Measurements from ENCODE around the gene ABLIM2. TPM values are rescaled to one million over a fixed set of nuclear protein-coding genes. Genes with fewer than 3 reads are reported as not detected.
A peak's percentile ranks its signal among the peaks of the same experiment; 100 is the strongest.

ABLIM2 gene
- total and polyA plus RNA-seq, 2 donors (not counting 1 experiment from before 2014, with no cell fraction given): 3.3 to 79.0 TPM

DNA sequence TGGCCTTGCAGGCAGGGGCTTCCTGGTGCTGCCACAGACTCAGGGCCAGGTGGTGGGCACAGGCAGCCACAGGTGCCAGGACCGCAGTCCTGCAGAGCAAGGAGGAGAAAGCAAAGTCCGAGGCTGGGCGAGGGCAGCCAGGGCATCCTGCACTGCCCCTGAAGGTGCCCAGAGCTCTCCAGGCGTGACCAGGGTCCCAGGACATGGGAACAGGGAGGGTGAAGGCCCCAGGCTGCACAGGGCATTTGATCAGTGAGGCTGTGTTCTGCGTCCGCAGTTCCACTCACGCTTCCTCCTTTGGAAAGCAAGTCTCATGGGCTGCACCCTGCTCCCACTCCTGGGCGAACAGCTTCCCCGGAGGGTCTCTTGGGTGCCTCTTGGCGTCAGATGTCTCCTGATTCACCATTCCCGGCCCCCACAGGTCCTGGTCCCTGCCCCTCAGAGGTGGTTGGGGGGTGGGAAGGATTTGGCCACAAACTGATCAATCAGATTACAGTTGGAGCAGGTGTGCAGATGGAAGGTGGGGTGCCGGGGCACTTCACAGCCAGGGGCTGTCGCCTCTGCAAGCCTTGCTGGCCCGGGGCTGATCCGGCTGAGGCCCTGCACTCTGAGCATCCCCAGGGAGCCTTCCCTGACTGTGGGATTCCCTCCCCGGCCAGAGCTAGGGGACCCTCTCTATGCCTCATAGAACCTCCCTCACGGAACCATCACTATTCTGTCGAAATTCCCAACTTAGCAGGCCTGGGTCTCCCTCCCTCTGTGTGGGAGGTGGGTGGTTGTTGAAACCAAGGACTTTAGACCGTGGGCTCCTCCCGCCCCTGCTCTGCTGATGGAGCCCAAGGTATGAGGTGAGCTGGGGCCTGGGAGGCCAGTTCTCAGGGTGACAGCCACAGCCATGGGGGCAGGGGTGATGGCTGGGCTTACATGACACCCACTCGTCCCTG lies 43.8 kb upstream of the ABLIM2 start:
- Histone ChIP-seq H3K79me2 (ENCODE audit: control insufficient read depth, insufficient read depth, low read length) (peaks cover 77% of the 10 kb centered on the region), H3K4me2 (replicated peaks; ENCODE audit: low read depth, low read length, poor library complexity, severe bottlenecking) (peak overlapping the region; percentile 95)

More for the DNA sequence above, 43.8 kb upstream of the ABLIM2 start:
- H3K9me3 ChIP-seq (ENCODE audit: control extremely low read depth in 1 of 3, control insufficient read depth in 2 of 3, insufficient read depth in 1 of 3, low read length in 2 of 3): no peaks in the 10 kb centered on the region
- no peaks in the 10 kb centered on the region for H3K9me3 Mint-ChIP-seq (ENCODE audit: insufficient read depth)
- DNase-seq (peak; percentile 54), ATAC-seq (ENCODE audit: low read depth) (no peak)
- peaks cover 62 to 82% of the 10 kb centered on the region in 2 donors for H3K4me1 ChIP-seq (ENCODE audit: control insufficient read depth in 2 of 2, insufficient read depth in 2 of 2, low read length in 2 of 2)
- ChIA-PET CTCF (interaction anchor here (0.7 to 4.4 kb wide), 11 partner anchors 9 to 40 kb away, joined by 3 to 32 read pairs (median 3); no protein-coding TSS in a partner anchor), POLR2A (interaction anchor here (0.6 to 7.7 kb wide), 6 partner anchors 8 to 43 kb away, joined by 4 to 50 read pairs (median 6); no protein-coding TSS in a partner anchor)
- WGBS (ENCODE audit: insufficient coverage): 16% methylated on average over 16 of the region's 21 CpGs
- peak overlapping the region in 4 of 5 experiments; percentile 59 to 96 (median 86) for H3K4me3 ChIP-seq (ENCODE audit: control extremely low read depth in 1 of 5, extremely low read depth in 1 of 5, insufficient read depth in 1 of 5, low read depth in 2 of 5, low read length in 4 of 5)
- peaks cover 82% of the 10 kb centered on the region for H3K4me1 Mint-ChIP-seq
- no peaks in the 10 kb centered on the region for H3K27me3 ChIP-seq (replicated peaks in 1 of 4; ENCODE audit: control extremely low read depth in 1 of 4, control insufficient read depth in 3 of 4, insufficient read depth in 4 of 4, low read length in 3 of 4)
- H3K36me3 ChIP-seq (replicated peaks in 1 of 2; ENCODE audit: control extremely low read depth in 1 of 2, control insufficient read depth in 1 of 2, extremely low read depth in 1 of 2, insufficient read depth in 2 of 2, low read length in 1 of 2): peaks cover 0 to 17% of the 10 kb centered on the region in 2 experiments
- peaks cover 58% of the 10 kb centered on the region for H4K20me1 ChIP-seq (ENCODE audit: control insufficient read depth, insufficient read depth, low read length, poor library complexity, severe bottlenecking)
- H3K4me3 Mint-ChIP-seq: peak overlapping the region; percentile 100
- no peaks in the 10 kb centered on the region for H3K27me3 Mint-ChIP-seq
- peak overlapping the region; percentile 78 to 80 for H3K27ac ChIP-seq (ENCODE audit: low read length in 2 of 2)
- H2AFZ ChIP-seq (ENCODE audit: insufficient read depth, low read depth, low read length, poor library complexity, severe bottlenecking): peak overlapping the region; percentile 7
- intact Hi-C loops (cut with micrococcal nuclease): no loop called here
- H3K27ac Mint-ChIP-seq: peak overlapping the region; percentile 100
- H3K9ac ChIP-seq (ENCODE audit: low read length): peak overlapping the region; percentile 85
- no peak for TF ChIP-seq EZH2 (IDR thresholded peaks at IDR 0.05; ENCODE audit: borderline replicate concordance, insufficient read depth, low read depth, low read length, poor library complexity, severe bottlenecking)
- TF ChIP-seq, protein P1, sequence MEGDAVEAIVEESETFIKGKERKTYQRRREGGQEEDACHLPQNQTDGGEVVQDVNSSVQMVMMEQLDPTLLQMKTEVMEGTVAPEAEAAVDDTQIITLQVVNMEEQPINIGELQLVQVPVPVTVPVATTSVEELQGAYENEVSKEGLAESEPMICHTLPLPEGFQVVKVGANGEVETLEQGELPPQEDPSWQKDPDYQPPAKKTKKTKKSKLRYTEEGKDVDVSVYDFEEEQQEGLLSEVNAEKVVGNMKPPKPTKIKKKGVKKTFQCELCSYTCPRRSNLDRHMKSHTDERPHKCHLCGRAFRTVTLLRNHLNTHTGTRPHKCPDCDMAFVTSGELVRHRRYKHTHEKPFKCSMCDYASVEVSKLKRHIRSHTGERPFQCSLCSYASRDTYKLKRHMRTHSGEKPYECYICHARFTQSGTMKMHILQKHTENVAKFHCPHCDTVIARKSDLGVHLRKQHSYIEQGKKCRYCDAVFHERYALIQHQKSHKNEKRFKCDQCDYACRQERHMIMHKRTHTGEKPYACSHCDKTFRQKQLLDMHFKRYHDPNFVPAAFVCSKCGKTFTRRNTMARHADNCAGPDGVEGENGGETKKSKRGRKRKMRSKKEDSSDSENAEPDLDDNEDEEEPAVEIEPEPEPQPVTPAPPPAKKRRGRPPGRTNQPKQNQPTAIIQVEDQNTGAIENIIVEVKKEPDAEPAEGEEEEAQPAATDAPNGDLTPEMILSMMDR (IDR thresholded peaks at IDR 0.05): no peak
